B cell (primary cell): ENCODE measurements around the gene RREB1. TPM values are rescaled to one million over a fixed set of nuclear protein-coding genes. Genes with fewer than 3 reads are reported as not detected.

Experiments used
- ATAC-seq: fragments of 200-7000 bp; cut with Tn5 transposase; one replicate; pipeline ENCODE4 v1.10.0; 2021; ENCODE audit warnings: low read depth, mild to moderate bottlenecking, moderate number of reproducible peaks, moderate library complexity
- CTCF ChIA-PET: fragments of 350-600 bp; sonication (Branson Sonifier 250); formaldehyde crosslinking; loops from one replicate; lab custom pipeline; 2021; ENCODE audit warnings: antibody characterized with exemption, inconsistent platforms; lab: Charles Lee
- POLR2A ChIA-PET: fragments of 350-600 bp; sonication (Branson Sonifier 250); formaldehyde crosslinking; loops from one replicate; lab custom pipeline; 2021; ENCODE audit warnings: antibody characterized with exemption; lab: Charles Lee
- DNase-seq: peaks from one replicate; pipeline ENCODE4 v3.0.0; 2013
- H2AFZ ChIP-seq: 2 replicates; pipeline ENCODE4 v1.6.1; 2012; ENCODE audit warnings: mild to moderate bottlenecking, low read depth, low read length; ENCODE audit not compliant: insufficient read depth, poor library complexity, severe bottlenecking
- H3K27ac ChIP-seq, 2 donors: 1 replicate in 1 of 2; 2 replicates in 1 of 2; pipeline ENCODE4 v1.5.1; 2012 to 2013; ENCODE audit warnings: low read length in 2 of 2, mild to moderate bottlenecking in 2 of 2, moderate library complexity in 1 of 2
- H3K27me3 ChIP-seq, 4 experiments: fragments of 200-600 bp in 1 of 4; sonication (generic) in 1 of 4; replicated peaks in 1 of 4; 1 replicate in 2 of 4; 2 replicates in 2 of 4; pipeline versions ENCODE4 v1.6.1 to v1.7.0; 2013 to 2016; ENCODE audit warnings: low read length in 3 of 4, mild to moderate bottlenecking in 2 of 4, mixed read lengths in 1 of 4, moderate library complexity in 1 of 4; ENCODE audit not compliant: insufficient read depth in 4 of 4, control insufficient read depth in 3 of 4; ENCODE audit errors: control extremely low read depth in 1 of 4
- H3K36me3 ChIP-seq, 2 experiments: replicated peaks in 1 of 2; 1 replicate in 1 of 2; 2 replicates in 1 of 2; pipeline versions ENCODE4 v1.6.1 to v1.7.1; 2013; ENCODE audit warnings: low read length in 1 of 2; ENCODE audit not compliant: insufficient read depth in 2 of 2, control insufficient read depth in 1 of 2; ENCODE audit errors: control extremely low read depth in 1 of 2, extremely low read depth in 1 of 2
- H3K4me1 ChIP-seq, 2 donors: fragments of 200-600 bp in 1 of 2; sonication (generic) in 1 of 2; 1 replicate in 1 of 2; 2 replicates in 1 of 2; pipeline versions ENCODE4 v1.5.1 to v1.6.1; 2013 to 2017; ENCODE audit warnings: low read length in 2 of 2; ENCODE audit not compliant: control insufficient read depth in 2 of 2, insufficient read depth in 2 of 2
- H3K4me2 ChIP-seq: replicated peaks from 2 replicates; pipeline ENCODE3; 2012; ENCODE audit warnings: mild to moderate bottlenecking, low read depth, low read length; ENCODE audit not compliant: poor library complexity, severe bottlenecking
- H3K4me3 ChIP-seq, 5 experiments: fragments of 200-600 bp in 1 of 5; sonication (generic) in 1 of 5; 1 replicate in 3 of 5; 2 replicates in 2 of 5; pipeline versions ENCODE4 v1.5.1 to v1.7.0; 2011 to 2016; ENCODE audit warnings: low read length in 4 of 5, mild to moderate bottlenecking in 4 of 5, low read depth in 2 of 5, control low read depth in 1 of 5, moderate library complexity in 1 of 5; ENCODE audit not compliant: insufficient read depth in 1 of 5; ENCODE audit errors: control extremely low read depth in 1 of 5, extremely low read depth in 1 of 5
- H3K79me2 ChIP-seq: fragments of 200-600 bp; sonication (generic); one replicate; pipeline ENCODE4 v1.6.0; 2016; ENCODE audit warnings: low read length; ENCODE audit not compliant: control insufficient read depth, insufficient read depth
- H3K9ac ChIP-seq: fragments of 200-600 bp; sonication (generic); 2 replicates; pipeline ENCODE4 v1.6.1; 2017; ENCODE audit warnings: mild to moderate bottlenecking, low read length, moderate library complexity
- H3K9me3 ChIP-seq, 3 donors: one replicate each; pipeline versions ENCODE4 v1.6.1 to v1.7.1; 2013; ENCODE audit warnings: low read length in 2 of 3; ENCODE audit not compliant: control insufficient read depth in 2 of 3, insufficient read depth in 1 of 3; ENCODE audit errors: control extremely low read depth in 1 of 3
- H4K20me1 ChIP-seq: 2 replicates; pipeline ENCODE4 v1.6.0; 2012; ENCODE audit warnings: mild to moderate bottlenecking, low read length; ENCODE audit not compliant: insufficient read depth, control insufficient read depth, poor library complexity, severe bottlenecking
- H3K27ac Mint-ChIP-seq: one replicate; pipeline ENCODE4 v1.8.0; 2021; ENCODE audit warnings: mixed read lengths
- H3K27me3 Mint-ChIP-seq: one replicate; pipeline ENCODE4 v1.8.0; 2021; ENCODE audit warnings: mixed read lengths
- H3K4me1 Mint-ChIP-seq: one replicate; pipeline ENCODE4 v1.8.0; 2021; ENCODE audit warnings: mixed read lengths
- H3K4me3 Mint-ChIP-seq: one replicate; pipeline ENCODE4 v1.8.0; 2021; ENCODE audit warnings: mixed read lengths
- H3K9me3 Mint-ChIP-seq: one replicate; pipeline ENCODE4 v1.8.0; 2022; ENCODE audit warnings: mixed read lengths; ENCODE audit not compliant: insufficient read depth
- CTCF ChIP-seq: fragments of 200-600 bp; IDR thresholded peaks from one replicate; pipeline ENCODE4 v1.8.0; 2022; ENCODE audit warnings: antibody characterized with exemption, mild to moderate bottlenecking
- EZH2 ChIP-seq: IDR thresholded peaks from 2 replicates; pipeline ENCODE4 v1.6.1; 2012; ENCODE audit warnings: borderline replicate concordance, low read depth, mild to moderate bottlenecking, moderate library complexity, low read length; ENCODE audit not compliant: insufficient read depth, poor library complexity, severe bottlenecking
- WGBS: methylation state at CpG from one replicate; pipeline ENCODE4 v1.1.5; 2013; ENCODE audit warnings: missing lambda C conversion rate; ENCODE audit not compliant: insufficient coverage; 5-methylcytosine and 5-hydroxymethylcytosine counted together
- intact Hi-C: fragments of 100-400 bp; cut with micrococcal nuclease; formaldehyde crosslinking; loops from one replicate; pipeline ENCODE4 v1.10.0; 2022
- polyA plus RNA-seq: library from polyadenylated mRNA; depleted of rRNA; stranded (reverse); fragments of >200 nt; gene quantifications from 2 replicates; pipeline ENCODE4 v1.2.3, GENCODE V29; 2012
- total RNA-seq, 2 donors: library from RNA; stranded (reverse); fragments of 120-200 nt in 1 of 2; gene quantifications; 1 replicate in 1 of 2; 2 replicates in 1 of 2; pipeline versions ENCODE4 v1.2.3 to v1.2.4, GENCODE V29; 2013 to 2022

RREB1 gene
- total and polyA plus RNA-seq, 2 donors (not counting 1 experiment from before 2014, with no cell fraction given) = 10.4 to 58.6 TPM

GRCh38 chr6:7147051-7147671 is 39.4 kb downstream of the RREB1 start:
- H3K36me3 ChIP-seq = no peaks in the 10 kb centered on the region
- no peaks in the 10 kb centered on the region for H3K27me3 ChIP-seq
- H3K4me3 ChIP-seq = peak overlapping the region in 1 of 5 experiments; percentile 27
- no peak for TF ChIP-seq CTCF
- no peak for TF ChIP-seq EZH2
- H3K4me3 Mint-ChIP-seq = peak overlapping the region; percentile 78
- WGBS = 0% methylated on average over 1 of the region's 7 CpGs
- H3K27ac Mint-ChIP-seq = peak overlapping the region; percentile 23
- ChIA-PET CTCF (interaction anchor here (1.0 to 1.7 kb wide), 4 partner anchors 9 to 91 kb away, joined by 3 to 6 read pairs (median 4); no protein-coding TSS in a partner anchor), POLR2A (interaction anchor here (0.5 to 0.8 kb wide), 2 partner anchors 19 to 55 kb away, joined by 3 read pairs; no protein-coding TSS in a partner anchor)
- no peak for ATAC-seq
- peak overlapping the region; percentile 50 for H3K9ac ChIP-seq
- no peak overlapping the region for H2AFZ ChIP-seq
- peaks cover 30 to 37% of the 10 kb centered on the region in 2 donors for H3K4me1 ChIP-seq
- peaks cover 63% of the 10 kb centered on the region for H4K20me1 ChIP-seq
- H3K4me2 ChIP-seq = peak overlapping the region; percentile 69
- no peaks in the 10 kb centered on the region for H3K27me3 Mint-ChIP-seq
- intact Hi-C loops = no loop called here
- no peak for DNase-seq
- peaks cover 95% of the 10 kb centered on the region for H3K79me2 ChIP-seq
- H3K9me3 Mint-ChIP-seq = no peaks in the 10 kb centered on the region
- peaks cover 76% of the 10 kb centered on the region for H3K4me1 Mint-ChIP-seq
- no peak overlapping the region for H3K27ac ChIP-seq
- H3K9me3 ChIP-seq = no peaks in the 10 kb centered on the region

- no peaks in the 10 kb centered on the region for H3K36me3 ChIP-seq
- no peaks in the 10 kb centered on the region for H3K9me3 ChIP-seq
- H3K4me2 ChIP-seq = no peak overlapping the region
- H3K4me3 ChIP-seq = no peak overlapping the region
- no peaks in the 10 kb centered on the region for H3K9me3 Mint-ChIP-seq
- intact Hi-C loops = no loop called here
- DNase-seq (no peak), ATAC-seq (no peak)
- no peak overlapping the region for H3K4me3 Mint-ChIP-seq
- peaks cover 74% of the 10 kb centered on the region for H3K4me1 Mint-ChIP-seq
- no peaks in the 10 kb centered on the region for H3K27me3 ChIP-seq
- peaks cover 54% of the 10 kb centered on the region for H4K20me1 ChIP-seq
- H3K27me3 Mint-ChIP-seq = no peaks in the 10 kb centered on the region
- H3K27ac Mint-ChIP-seq = no peak overlapping the region
- WGBS = 90% methylated on average over 2 of the region's 5 CpGs
- ChIA-PET CTCF (interaction anchor here (1.0 to 1.7 kb wide), 3 partner anchors 8 to 140 kb away, joined by 3 to 5 read pairs (median 3); no protein-coding TSS in a partner anchor), POLR2A (interaction anchor here (0.6 kb wide), 1 partner anchor 20 kb away, joined by 3 read pairs; no protein-coding TSS in a partner anchor)
- H3K4me1 ChIP-seq = peaks cover 30% of the 10 kb centered on the region in 2 donors
- no peak overlapping the region for H2AFZ ChIP-seq
- H3K79me2 ChIP-seq = peaks cover 95% of the 10 kb centered on the region
- H3K9ac ChIP-seq = no peak overlapping the region
- H3K27ac ChIP-seq = no peak overlapping the region
- no peak for TF ChIP-seq EZH2
- TF ChIP-seq CTCF = no peak
Measured at GRCh38 chr6:7148100-7148822, 40.5 kb downstream of the RREB1 start.
